Mesothelial cell of epicardium (in vitro differentiated cells): Measurements from ENCODE around the gene RAD51B. TPM values are rescaled to one million over a fixed set of nuclear protein-coding genes. Genes with fewer than 3 reads are reported as not detected.

Experiments used
- DNase-seq, 2 experiments: peaks; one replicate each; pipeline ENCODE4 v3.0.0; 2021; ENCODE audit warnings: low spot score in 2 of 2; ENCODE audit not compliant: unreplicated experiment in 2 of 2
- H3K27ac Mint-ChIP-seq: 2 replicates; pipeline ENCODE4 v1.8.0; 2021; ENCODE audit warnings: mixed read lengths
- H3K27me3 Mint-ChIP-seq: 2 replicates; pipeline ENCODE4 v1.8.0; 2021; ENCODE audit warnings: low read depth, mixed read lengths
- H3K36me3 Mint-ChIP-seq: 2 replicates; pipeline ENCODE4 v1.8.0; 2021; ENCODE audit warnings: mixed read lengths
- H3K4me1 Mint-ChIP-seq: 2 replicates; pipeline ENCODE4 v1.8.0; 2021; ENCODE audit warnings: mixed read lengths
- H3K4me3 Mint-ChIP-seq: 2 replicates; pipeline ENCODE4 v1.8.0; 2021; ENCODE audit warnings: mild to moderate bottlenecking, moderate library complexity, mixed read lengths
- H3K9me3 Mint-ChIP-seq: 2 replicates; pipeline ENCODE4 v1.8.0; 2021; ENCODE audit warnings: mixed read lengths
- CTCF ChIP-seq: fragments of 200-600 bp; sonication (generic); IDR thresholded peaks from one replicate; pipeline ENCODE4 v1.5.0; 2021; ENCODE audit warnings: antibody characterized with exemption; ENCODE audit not compliant: unreplicated experiment
- total RNA-seq: library from RNA; stranded (reverse); gene quantifications from 3 replicates; pipeline ENCODE4 v1.2.1, GENCODE V29; 2021

RAD51B gene
- total RNA-seq, 1 donor from 2014 or later: 34.7 TPM

GRCh38 chr14:68312300-68312699 lies 492.7 kb downstream of the RAD51B start:
- H3K27ac Mint-ChIP-seq: no peak overlapping the region
- no peaks in the 10 kb centered on the region for H3K36me3 Mint-ChIP-seq
- DNase-seq: no peak
- H3K9me3 Mint-ChIP-seq: no peaks in the 10 kb centered on the region
- H3K4me1 Mint-ChIP-seq: peaks cover 57% of the 10 kb centered on the region
- no peak overlapping the region for H3K4me3 Mint-ChIP-seq
- no peaks in the 10 kb centered on the region for H3K27me3 Mint-ChIP-seq
- no peak for TF ChIP-seq CTCF

GRCh38 chr14:68312884-68313610 lies 493.5 kb downstream of the RAD51B start:
- Mint-ChIP-seq H3K4me1 (peaks cover 50% of the 10 kb centered on the region), H3K4me3 (no peak overlapping the region), H3K27ac (peak overlapping the region; percentile 45), H3K9me3 (no peaks in the 10 kb centered on the region), H3K36me3 (no peaks in the 10 kb centered on the region), H3K27me3 (no peaks in the 10 kb centered on the region)
- TF ChIP-seq CTCF: no peak
- DNase-seq: no peak

- no peak for DNase-seq
- Mint-ChIP-seq H3K9me3 (no peaks in the 10 kb centered on the region), H3K4me3 (no peak overlapping the region), H3K36me3 (no peaks in the 10 kb centered on the region), H3K27ac (peak overlapping the region; percentile 57), H3K27me3 (no peaks in the 10 kb centered on the region), H3K4me1 (peaks cover 42% of the 10 kb centered on the region)
- TF ChIP-seq CTCF: no peak
These were observed 495.1 kb downstream of the RAD51B start for GRCh38 chr14:68314642-68315041.

- no peak for TF ChIP-seq CTCF
- H3K27ac Mint-ChIP-seq: peak overlapping the region; percentile 57
- no peak overlapping the region for H3K4me3 Mint-ChIP-seq
- no peak for DNase-seq
- H3K27me3 Mint-ChIP-seq: no peaks in the 10 kb centered on the region
- H3K4me1 Mint-ChIP-seq: peaks cover 37% of the 10 kb centered on the region
- H3K36me3 Mint-ChIP-seq: no peaks in the 10 kb centered on the region
- no peaks in the 10 kb centered on the region for H3K9me3 Mint-ChIP-seq
These were observed 495.5 kb downstream of the RAD51B start for GRCh38 chr14:68315081-68315480.

GRCh38 chr14:68316078-68316868 lies 496.7 kb downstream of the RAD51B start:
- Mint-ChIP-seq H3K36me3 (no peaks in the 10 kb centered on the region), H3K9me3 (no peaks in the 10 kb centered on the region), H3K4me3 (no peak overlapping the region), H3K27ac (no peak overlapping the region), H3K27me3 (no peaks in the 10 kb centered on the region), H3K4me1 (peaks cover 38% of the 10 kb centered on the region)
- no peak for DNase-seq
- no peak for TF ChIP-seq CTCF
